ENCODE results near the gene PSMD11.

PSMD11 gene

DNA sequence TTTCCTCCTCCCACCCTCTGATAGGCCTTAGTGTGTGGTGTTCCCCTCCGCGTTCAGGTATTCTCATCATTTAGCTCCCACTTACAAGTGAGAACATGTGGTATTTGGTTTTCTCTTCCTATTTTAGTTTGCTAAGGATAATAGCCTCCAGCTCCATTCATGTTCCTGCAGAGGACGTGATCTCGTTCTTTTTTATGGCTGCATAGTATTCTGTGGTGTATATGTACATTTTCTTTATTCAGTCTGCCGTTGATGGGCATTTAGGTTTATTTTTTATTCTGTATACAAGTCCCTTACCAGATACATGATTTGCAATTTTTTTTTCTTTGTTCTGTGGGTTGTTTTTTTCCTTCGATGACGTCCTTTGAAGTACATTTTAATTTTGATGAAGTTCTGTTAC lies 23.6 kb downstream of the PSMD11 start:
- DNase-seq, result no peak

DNA sequence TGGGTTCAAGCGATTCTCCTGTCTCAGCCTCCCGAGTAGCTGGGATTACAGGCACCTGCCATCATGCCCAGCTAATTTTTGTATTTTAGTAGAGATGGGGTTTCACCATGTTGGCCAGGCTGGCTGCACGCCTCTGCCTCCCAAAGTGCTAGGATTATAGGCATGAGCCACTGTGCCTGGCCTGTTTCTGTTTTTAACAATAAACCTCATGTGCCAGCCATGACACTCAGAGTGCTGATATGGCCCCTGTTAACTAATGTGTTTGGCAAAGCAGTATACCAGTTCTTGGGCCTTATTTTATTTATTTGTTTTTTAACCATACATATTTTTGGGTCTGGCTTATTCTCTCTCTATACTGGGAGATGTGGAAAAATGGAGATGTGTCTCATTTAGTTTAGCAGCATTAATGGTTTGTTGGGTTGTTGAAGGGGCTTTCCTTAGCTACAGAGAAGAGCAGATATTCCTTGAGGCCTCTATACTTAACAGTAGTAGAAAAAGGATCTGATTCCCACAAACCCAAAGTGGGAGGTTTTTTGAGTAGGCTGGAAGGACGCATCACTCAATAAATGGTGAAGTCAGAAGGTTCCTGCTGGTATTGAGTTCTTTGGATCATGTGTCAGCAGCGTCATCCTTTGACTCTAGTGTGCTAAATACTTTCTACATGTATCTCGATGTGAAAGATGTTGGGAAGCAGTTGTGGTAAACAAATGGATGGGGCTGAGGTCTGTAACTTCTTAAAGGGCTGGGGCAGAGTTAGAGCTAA lies 26.3 kb downstream of the PSMD11 start:
- DNase-seq, result no peak

DNA sequence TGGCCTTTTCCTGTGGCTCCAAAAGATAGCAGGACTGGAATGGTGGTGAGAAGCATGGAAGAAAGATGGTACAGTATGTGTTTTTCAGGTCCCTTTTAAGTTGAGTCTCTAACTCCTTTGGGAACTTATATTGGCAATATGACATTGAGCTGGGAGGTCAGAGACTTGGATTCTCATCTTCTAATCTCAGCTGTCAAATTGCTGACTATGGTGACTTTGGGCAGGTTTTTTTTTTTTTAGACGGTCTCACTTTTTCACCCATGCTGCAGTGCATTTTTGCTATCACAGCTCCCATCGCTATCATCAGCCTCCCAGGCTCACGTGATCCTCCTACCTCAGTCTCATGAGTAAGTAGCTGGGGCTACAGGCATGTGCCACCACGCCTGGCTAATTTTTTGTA lies 27.3 kb downstream of the PSMD11 start:
- no peak for DNase-seq

DNA sequence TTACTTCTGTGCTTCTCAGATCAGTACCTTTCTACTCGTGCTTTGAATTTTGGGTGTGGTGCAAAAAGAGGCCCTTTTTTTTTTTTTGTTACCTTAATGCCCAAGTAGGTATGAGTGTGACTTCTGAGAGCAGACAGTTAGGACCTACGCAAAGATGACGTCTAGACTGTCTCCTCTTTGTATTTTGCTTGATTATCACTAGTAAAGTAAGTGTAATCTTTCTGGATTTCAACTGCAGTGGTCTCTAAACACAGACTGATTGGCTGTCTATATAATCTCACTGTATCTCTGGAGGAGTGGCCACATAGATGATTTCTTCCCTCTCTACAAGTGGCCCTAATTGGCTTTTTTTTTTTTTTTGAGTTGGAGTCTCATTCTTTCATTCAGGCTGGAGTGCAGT lies 30.9 kb downstream of the PSMD11 start:
- no peak for DNase-seq

DNA sequence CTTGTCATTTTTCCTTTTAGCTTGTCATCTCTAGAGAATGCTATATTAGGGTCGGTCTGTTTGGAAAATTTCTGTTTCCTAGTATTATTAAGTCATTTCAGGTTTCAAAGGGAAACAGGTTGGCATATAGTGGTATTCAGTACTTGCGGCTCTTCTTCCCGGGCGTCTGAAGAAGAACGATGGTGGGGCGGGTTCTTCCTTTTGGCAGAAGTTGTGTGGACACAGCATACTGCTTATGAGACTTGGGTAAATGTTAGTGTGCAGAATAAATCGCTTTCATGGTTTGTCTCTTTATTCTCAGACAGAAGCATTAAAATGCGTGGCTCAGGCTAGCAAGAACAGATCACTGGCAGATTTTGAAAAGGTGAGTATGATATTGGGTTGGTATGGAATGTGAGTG lies 32.9 kb downstream of the PSMD11 start:
- no peak for DNase-seq

DNA sequence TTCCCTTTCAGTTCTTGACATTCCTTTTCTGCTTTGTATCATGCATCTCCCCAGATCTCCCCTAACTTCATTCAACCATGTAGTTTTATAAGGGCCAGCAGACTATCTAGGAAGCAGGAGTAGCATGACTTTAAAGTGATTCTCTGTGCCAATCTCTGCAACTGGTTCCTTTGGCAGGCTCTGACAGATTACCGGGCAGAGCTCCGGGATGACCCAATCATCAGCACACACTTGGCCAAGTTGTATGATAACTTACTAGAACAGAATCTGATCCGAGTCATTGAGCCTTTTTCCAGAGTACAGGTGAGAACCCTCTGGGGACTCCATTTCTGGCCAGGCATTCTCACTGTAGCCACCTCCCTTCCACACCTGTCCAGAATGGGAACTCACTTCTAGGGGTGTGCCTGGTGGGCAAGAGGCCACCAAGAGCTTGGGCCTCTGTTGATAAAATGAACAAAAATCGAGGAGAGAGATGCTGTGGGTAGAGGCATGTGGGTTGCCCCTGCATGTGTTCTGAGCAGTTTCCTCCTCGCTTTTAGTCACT lies 34.8 kb downstream of the PSMD11 start:
- no peak for DNase-seq

DNA sequence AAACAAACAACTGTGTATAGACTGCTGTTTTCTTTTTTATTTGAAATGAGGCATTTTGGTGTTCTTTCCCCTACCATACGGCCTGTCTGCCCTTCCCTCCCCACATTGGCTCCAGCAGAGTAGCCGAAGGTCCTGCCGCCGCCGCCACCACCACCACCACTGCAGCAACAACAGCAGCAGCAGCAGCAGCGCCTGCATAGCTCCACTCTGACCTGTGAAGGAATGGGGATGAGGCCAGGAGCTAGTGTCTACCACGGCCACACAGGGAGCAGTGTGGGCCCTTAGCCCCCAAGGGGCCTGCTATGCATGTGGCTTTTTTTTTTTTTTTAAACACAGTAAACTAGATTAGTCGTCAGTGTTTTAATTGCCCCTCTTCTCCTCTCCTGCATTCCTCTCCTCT lies 36.9 kb downstream of the PSMD11 start:
- no peak for DNase-seq

DNA sequence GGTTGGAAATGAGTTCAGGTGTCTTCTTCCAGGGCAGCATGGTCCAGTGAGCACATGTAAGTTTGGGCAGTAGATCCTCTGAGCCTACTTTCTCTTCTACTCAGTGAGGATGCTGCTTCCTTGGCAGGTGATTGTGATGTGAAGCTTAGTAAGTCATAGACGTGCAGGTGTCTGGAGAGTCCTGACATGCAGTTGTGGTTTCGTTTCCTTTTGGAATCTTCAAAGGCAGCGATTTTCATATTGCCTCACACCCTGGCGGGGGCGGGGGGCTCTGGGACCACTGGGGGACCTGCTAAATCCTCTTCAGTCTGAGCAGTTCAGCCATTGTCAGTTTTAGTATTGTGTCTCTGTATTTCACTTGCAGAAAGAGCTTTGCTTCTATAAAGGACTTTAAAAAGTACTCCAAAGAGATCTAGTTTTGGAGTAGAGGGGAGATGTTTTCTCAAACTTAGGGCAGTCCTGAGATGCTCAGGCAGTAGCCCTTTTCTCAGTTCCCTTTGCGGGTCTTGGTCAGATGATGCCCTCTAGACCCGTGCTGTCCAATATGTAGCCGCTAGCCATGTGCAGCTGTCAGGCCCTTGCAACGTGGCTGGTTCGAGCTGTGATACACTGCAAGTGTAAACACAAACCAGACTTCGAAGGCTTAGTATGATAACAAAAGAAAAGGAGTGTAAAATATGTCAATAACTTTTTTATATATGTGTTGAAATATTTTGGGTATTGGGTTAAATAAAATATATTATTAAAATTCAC lies 38.4 kb downstream of the PSMD11 start:
- DNase-seq, result no peak

DNA sequence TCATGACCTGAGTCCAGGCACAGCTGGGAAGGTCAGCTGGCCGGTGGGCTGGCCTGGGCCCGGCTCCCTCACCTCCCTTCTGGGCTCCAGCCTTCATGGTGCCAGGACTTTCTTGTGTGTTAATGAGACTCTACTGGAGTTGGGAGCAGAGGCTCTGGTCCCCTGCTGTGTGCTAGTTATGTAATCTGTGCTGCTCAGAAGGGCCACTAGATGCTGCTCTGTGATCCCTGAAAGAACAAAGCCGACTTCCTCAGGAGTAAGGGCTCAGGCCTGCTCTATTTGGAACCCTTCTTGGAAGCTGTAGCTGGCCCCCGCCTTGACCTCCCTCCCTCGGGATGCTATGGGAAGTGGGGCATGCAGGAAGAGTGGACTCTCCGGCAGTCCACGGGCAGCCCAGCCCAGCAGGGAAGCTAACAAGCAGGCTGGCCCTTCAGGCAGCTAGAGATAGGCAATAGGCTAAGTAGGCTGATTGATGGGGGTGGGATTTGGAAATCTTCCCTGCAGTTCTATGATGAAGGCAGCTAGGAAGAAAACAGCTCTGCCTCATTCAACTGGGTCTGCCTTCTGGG lies 39.2 kb downstream of the PSMD11 start:
- peak; percentile 84 to 97 for DNase-seq

DNA sequence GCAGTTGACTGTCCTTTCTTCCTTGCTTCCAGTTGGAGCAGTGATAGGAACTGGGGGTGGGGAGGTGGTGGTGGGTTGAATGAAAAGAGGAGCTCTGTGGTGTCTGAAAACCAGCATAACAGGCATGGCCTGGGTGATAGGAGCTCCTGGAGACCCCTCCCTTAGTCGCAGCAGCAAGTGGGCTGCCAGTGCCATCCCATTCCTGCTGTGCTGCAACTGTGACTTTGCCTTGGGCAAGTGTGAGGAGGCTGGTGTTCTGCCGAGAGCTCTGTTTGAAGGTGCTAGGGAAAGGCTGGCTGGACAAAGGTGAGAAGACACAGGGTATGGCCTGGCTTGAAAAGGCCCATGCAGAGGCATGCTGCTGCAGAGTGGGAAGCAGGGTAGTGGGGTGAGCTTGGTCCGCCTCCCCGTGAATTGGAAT lies 39.7 kb downstream of the PSMD11 start:
- DNase-seq, result no peak

DNA sequence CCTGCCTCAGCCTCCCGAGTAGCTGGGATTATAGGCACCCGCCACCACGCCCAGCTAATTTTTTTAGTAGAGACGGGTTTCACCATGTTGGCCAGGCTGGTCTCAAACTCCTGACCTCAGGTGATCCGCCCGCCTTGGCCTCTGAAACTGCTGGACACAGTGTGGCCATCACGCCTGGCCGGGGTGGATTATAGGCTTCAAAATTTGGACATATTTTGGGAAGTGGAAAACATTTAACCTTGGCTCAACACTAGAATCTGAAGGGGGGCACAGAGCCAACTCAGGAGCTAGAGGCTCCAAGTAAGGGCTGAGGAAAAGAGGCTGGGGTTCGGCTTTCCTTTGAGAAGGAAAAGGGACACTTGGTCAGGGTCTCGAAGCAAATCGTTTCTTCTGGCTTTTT lies 40.3 kb downstream of the PSMD11 start:
- no peak for DNase-seq

DNA sequence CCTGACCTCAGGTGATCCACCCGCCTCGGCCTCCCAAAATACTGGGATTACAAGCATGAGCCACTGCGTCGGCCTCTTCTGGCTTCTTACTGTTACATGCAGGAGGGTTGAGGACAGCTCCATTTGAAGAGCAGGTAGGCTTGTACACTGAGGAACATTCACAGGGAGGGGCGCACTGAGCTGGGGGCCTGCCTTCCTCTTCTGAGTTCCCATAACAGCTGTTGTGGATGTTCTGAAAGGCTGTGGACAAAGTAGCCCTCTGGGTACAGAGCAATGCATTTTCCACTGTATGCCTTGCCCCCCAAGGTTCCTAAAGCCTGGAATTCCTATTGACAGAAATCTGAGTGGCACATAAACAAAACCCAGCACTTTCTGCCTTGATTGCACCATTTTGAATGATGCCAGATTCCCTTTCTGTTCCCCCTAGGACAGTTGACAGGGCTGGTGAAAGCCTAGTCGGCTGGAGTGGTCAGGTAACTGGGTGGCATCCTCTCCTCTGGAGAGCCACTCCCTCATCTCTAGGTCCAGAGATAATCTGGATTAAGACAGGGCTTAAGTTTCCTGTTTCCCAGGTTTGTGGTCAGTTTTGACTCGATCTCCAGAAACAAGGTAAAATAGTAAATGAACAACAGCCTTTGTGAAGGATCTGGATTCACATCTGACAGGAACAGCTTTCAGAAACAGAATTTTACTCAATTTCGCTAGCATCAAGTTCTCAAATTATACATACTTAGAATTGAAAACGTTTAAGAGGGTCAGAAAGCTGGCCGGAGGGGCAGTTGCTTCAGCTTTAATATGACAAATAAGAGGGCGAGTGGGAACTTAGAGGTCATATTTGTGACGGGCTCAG lies 41.2 kb downstream of the PSMD11 start:
- no peak for DNase-seq

DNA sequence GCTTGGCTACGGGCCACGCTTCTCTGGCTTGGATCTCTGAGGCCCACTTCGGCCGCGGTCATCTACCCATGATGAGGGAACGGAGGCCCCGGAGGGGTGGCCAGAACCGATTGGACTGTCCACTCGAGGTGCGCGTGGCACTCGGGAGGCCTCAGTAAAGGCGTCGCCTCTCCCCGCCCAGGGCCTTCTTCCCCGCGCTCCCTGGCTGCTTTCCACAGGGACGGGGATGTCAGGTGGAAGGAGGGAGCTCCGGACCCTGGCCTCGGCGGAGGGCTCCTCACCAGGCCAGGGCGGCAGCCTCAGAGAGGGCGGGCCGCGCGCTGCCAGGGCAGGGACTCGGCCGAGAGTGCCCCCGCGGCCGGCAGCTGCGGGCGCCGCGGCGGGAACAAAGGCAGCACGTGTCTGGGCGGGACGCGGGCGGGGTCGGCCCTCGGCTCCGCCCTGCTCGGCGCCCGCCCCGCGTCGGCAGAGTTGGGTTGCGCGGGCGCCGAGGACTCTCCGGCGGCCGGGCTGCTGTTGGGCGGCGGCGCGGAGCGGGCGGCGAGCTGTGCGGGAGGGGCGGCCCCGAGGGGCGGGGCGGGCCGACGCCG lies 41.9 kb downstream of the PSMD11 start:
- peak; percentile 82 to 88 for DNase-seq

DNA sequence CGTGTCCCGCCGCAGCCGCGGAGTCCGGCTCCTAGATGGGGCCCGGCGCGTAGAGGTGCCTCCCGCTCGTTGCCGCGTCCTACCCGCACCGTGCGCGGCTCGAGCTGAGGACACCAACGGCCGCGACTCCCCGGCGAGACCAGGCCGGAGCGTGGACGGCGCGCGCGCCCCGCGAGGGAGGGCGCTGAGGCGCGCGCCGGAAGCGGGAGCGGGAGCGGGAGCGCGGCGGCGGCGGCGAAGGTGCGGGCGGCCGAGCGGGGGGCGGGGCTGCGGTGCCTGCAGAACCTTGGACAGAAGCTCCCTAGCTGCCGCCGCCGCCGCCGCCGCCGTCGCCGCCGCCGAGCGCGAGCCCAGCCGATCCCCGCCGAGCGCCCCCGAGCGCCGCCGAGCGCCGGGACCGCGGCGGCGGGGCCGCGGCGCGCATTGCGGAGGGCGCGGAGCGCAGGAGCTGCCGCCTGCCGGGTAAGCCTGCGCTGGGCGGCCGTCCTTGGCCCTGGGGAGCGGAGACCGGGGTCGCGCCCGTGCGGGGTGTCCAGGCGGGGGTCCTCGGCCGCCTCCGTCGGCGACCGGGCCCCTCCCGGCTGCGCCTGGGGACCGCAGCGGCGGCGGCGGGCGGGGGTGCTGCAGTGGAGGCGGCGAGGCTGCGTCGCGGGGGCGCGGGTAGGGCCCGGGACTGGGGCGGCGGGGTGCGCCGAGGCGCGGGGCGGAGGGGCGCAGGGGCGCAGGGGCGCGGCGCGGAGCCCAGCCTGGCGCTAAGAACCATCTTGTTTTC lies 42.6 kb downstream of the PSMD11 start, which contains the start of gene CDK5R1:
TSS of gene CDK5R1 (plus strand) at position 293 of the 772 bp plus-strand sequence. CDS start 628 bp downstream, outside the sequence.
- DNase-seq, result peak; percentile 72 to 79

DNA sequence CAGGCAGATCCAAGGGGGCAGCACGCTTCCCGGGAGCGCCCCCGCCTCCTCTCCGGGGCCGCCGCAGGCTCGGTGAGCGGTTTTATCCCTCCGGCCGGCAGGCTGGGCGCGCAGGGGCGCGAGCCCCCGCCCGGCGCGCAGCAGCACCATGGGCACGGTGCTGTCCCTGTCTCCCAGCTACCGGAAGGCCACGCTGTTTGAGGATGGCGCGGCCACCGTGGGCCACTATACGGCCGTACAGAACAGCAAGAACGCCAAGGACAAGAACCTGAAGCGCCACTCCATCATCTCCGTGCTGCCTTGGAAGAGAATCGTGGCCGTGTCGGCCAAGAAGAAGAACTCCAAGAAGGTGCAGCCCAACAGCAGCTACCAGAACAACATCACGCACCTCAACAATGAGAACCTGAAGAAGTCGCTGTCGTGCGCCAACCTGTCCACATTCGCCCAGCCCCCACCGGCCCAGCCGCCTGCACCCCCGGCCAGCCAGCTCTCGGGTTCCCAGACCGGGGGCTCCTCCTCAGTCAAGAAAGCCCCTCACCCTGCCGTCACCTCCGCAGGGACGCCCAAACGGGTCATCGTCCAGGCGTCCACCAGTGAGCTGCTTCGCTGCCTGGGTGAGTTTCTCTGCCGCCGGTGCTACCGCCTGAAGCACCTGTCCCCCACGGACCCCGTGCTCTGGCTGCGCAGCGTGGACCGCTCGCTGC lies 43.3 kb downstream of the PSMD11 start:
- DNase-seq, result no peak

DNA sequence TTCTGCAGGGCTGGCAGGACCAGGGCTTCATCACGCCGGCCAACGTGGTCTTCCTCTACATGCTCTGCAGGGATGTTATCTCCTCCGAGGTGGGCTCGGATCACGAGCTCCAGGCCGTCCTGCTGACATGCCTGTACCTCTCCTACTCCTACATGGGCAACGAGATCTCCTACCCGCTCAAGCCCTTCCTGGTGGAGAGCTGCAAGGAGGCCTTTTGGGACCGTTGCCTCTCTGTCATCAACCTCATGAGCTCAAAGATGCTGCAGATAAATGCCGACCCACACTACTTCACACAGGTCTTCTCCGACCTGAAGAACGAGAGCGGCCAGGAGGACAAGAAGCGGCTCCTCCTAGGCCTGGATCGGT lies 43.9 kb downstream of the PSMD11 start:
- DNase-seq, result no peak

DNA sequence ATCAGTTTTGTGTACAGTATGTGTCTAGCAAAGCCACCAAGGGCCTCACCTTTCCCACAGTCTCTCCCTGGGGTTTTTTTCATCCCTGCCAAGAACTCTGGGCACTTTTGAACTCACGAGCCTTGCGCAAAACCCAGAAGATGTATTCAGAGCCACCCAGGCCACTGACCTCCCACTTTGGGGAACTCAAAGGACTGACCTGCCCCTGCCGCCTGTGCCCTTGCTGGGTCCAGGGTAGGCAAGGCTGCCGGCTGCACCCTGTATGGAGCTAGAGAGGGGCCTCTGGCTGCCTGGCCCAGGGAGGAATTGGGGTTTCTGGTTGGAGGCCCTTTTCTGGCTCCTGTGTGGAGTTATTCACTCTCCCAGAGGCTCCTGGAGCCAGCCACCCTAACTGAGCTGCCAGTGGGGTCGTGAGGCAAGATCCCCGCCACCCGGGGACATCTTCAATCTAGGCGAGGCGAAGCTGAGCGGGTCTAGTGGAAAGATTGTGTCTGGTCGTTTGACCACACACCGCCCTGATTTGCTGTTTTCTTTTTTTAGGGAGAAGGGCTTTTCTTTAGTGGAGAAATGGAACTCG lies 44.4 kb downstream of the PSMD11 start:
- no peak for DNase-seq

DNA sequence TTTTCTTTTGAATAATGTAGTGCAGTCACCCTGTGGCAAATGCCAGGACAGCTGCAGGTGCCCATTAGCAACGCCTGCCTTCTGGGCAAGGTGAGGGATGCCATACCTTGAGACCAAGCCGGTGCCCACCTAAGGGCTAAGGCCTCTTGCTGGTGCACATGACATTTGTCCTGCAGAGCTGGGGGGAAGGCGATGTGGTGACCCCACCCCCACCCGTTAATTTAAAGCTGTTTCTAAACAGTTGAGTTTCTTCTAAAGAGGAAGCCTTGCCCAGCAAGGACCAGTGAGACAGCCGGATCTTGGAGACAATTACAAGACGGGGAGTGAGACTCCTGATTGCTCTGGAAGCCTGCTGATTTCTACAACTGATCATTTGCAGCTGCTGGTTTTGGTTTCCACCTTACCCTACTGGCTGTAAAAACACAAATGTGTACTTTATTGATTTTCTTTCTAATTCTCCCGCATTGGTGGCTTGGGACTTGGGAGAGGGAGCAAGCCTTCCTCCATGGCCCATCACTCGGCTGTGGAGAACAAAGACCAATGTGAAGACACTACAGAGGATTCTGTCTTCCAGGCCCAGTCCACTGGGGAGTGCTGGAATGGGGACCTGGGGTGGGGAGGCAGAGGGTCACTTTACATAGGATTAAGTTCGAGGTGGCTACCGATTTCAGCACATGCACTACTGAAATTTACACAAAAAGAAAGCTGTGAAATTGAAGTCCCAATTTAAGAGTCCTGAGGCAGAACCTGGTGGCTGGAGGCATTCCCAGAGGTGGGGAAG lies 45.2 kb downstream of the PSMD11 start:
- DNase-seq, result no peak

DNA sequence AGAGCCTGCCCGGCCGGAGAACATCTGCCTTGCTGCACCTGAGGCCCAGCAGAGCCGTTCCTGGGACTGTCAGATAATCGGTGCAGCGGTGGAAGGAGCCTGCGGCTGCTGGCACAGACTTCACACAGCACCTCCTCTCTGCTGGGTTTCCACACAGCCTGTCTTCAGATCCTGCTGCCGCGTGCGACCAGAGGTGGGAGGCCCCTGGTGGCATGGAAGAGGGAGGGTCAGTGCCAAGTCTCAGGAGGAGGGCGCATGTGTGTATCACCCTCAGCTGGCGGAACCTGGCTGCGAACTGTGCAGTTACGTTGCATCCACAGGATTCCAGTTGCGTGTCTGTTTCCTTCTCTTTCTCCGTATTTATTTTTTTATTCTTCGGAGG lies 45.8 kb downstream of the PSMD11 start:
- no peak for DNase-seq

Data from hippocampal formation (tissue), 2 donors.